Panc1 (cell line): ENCODE data around the gene METTL6. TPM values are rescaled to one million over a fixed set of nuclear protein-coding genes. Genes with fewer than 3 reads are reported as not detected.

ENCODE experiments used
- ATAC-seq: fragments of 200-7000 bp; cut with Tn5 transposase; 2 replicates; pipeline ENCODE4 v1.9.1; 2020; ENCODE audit warnings: mild to moderate bottlenecking, moderate library complexity
- BruUV-seq: library from RNA; stranded (reverse); fragments of 400-500 nt; replicated peaks from 2 replicates; lab custom pipeline; 2021; lab: Mats Ljungman, UMichigan
- CTCF ChIA-PET: fragments of 300-600 bp; sonication (Branson Sonifier 250); formaldehyde crosslinking; loops from one replicate; lab custom pipeline; 2022; ENCODE audit warnings: antibody characterized with exemption; lab: Charles Lee
- POLR2A ChIA-PET: fragments of 300-600 bp; sonication (Branson Sonifier 250); formaldehyde crosslinking; loops from one replicate; lab custom pipeline; 2022; ENCODE audit warnings: antibody characterized with exemption; lab: Charles Lee
- DNase-seq: peaks from one replicate; pipeline ENCODE4 v3.0.0-alpha.2; 2010; ENCODE audit warnings: low read depth, low spot score
- H3K27ac ChIP-seq: 2 replicates; pipeline ENCODE4 v1.5.1; 2011; ENCODE audit warnings: mild to moderate bottlenecking, low read length, inconsistent platforms
- H3K27me3 ChIP-seq: fragments of 200-500 bp; sonication (Bioruptor generic); 2 replicates; pipeline ENCODE4 v1.6.0; 2014; ENCODE audit warnings: low read length, inconsistent platforms; ENCODE audit not compliant: control insufficient read depth, insufficient read depth
- H3K36me3 ChIP-seq: fragments of 200-500 bp; sonication (Bioruptor generic); 2 replicates; pipeline ENCODE4 v1.5.1; 2014; ENCODE audit warnings: inconsistent platforms, mild to moderate bottlenecking, low read length, moderate library complexity; ENCODE audit not compliant: control insufficient read depth, insufficient read depth
- H3K4me1 ChIP-seq: 2 replicates; pipeline ENCODE4 v1.5.1; 2011; ENCODE audit warnings: inconsistent platforms, mild to moderate bottlenecking, low read length, moderate library complexity; ENCODE audit not compliant: control insufficient read depth, insufficient read depth
- H3K4me3 ChIP-seq, 2 experiments: 2 replicates each; pipeline ENCODE4 v1.5.1; 2011 to 2012; ENCODE audit warnings: low read depth in 2 of 2, low read length in 2 of 2, mild to moderate bottlenecking in 2 of 2, inconsistent platforms in 1 of 2, moderate library complexity in 1 of 2
- H3K9me3 ChIP-seq: fragments of 200-500 bp; sonication (Bioruptor generic); 2 replicates; pipeline ENCODE4 v1.5.1; 2014; ENCODE audit warnings: low read depth, mild to moderate bottlenecking, inconsistent platforms, low read length, moderate library complexity; ENCODE audit not compliant: control insufficient read depth, insufficient read depth
- POLR2AphosphoS5 ChIP-seq: IDR thresholded peaks from 2 replicates; pipeline ENCODE4 v1.6.1; 2012; ENCODE audit warnings: mild to moderate bottlenecking, low read depth, low read length, moderate library complexity
- SIN3A ChIP-seq: IDR thresholded peaks from 2 replicates; pipeline ENCODE4 v1.6.1; 2012; ENCODE audit warnings: low read depth, mild to moderate bottlenecking, low read length, moderate library complexity, borderline replicate concordance; ENCODE audit not compliant: insufficient read depth
- TCF7L2 ChIP-seq: IDR thresholded peaks from 2 replicates; pipeline ENCODE4 v1.6.1; 2011; ENCODE audit warnings: mild to moderate bottlenecking, low read depth, low read length, inconsistent platforms
- in situ Hi-C: cut with HindIII; loops from 2 replicates; pipeline ENCODE4 v1.10.0; 2016; ENCODE audit warnings: low sequenced_read_pairs, low pct_unique_long_range_greater_than_20kb
- intact Hi-C: fragments of 100-400 bp; cut with micrococcal nuclease; formaldehyde crosslinking; loops from one replicate; pipeline ENCODE4 v1.10.0; 2022; ENCODE audit not compliant: unreplicated experiment
- total RNA-seq: library from RNA; stranded (reverse); gene quantifications from one replicate; pipeline ENCODE4 v1.2.1, GENCODE V29; 2021; ENCODE audit not compliant: unreplicated experiment
- TF ChIP-seq, protein P1 (sequence below): fragments of 450-650 bp; IDR thresholded peaks from 2 replicates; pipeline ENCODE4 v1.5.1; 2017; ENCODE audit warnings: mild to moderate bottlenecking
- TF ChIP-seq, protein P2 (sequence below), 2 experiments: IDR thresholded peaks; 2 replicates each; pipeline ENCODE4 v1.6.1; 2011 to 2012; ENCODE audit warnings: low read depth in 2 of 2, control low read depth in 1 of 2, low read length in 1 of 2, mild to moderate bottlenecking in 1 of 2, moderate library complexity in 1 of 2; ENCODE audit not compliant: insufficient read depth in 1 of 2

Gene METTL6
- total RNA-seq, 1 experiment from 2014 or later, result 16.5 TPM

DNA sequence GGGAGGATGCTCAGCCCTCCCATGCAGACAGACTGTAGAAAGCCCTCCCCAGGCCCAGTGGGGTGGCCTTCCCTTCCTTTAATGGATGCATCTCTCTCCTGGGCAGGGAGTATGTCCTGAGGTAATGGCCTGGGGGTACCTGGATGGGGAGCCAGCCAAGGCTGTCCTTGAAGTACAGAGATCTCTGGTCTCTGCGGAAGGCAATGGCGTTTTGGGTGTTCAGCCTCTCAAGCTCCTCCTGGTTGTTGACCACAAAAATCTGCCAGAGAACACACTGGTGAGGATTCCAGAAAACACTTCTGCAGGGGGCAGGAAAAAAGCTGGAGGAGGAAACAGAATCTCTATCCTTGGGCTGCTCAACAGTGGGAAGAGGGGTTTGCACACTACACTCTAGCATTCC is 29.0 kb upstream of the METTL6 start:
- no peak for DNase-seq
- no TSS peak for BruUV-seq
- H3K4me3 ChIP-seq, result no peak overlapping the region
- no peaks in the 10 kb centered on the region for H3K36me3 ChIP-seq
- intact Hi-C loops, result no loop called here
- no peak for ATAC-seq
- no peaks in the 10 kb centered on the region for H3K4me1 ChIP-seq
- TF ChIP-seq, protein P1, sequence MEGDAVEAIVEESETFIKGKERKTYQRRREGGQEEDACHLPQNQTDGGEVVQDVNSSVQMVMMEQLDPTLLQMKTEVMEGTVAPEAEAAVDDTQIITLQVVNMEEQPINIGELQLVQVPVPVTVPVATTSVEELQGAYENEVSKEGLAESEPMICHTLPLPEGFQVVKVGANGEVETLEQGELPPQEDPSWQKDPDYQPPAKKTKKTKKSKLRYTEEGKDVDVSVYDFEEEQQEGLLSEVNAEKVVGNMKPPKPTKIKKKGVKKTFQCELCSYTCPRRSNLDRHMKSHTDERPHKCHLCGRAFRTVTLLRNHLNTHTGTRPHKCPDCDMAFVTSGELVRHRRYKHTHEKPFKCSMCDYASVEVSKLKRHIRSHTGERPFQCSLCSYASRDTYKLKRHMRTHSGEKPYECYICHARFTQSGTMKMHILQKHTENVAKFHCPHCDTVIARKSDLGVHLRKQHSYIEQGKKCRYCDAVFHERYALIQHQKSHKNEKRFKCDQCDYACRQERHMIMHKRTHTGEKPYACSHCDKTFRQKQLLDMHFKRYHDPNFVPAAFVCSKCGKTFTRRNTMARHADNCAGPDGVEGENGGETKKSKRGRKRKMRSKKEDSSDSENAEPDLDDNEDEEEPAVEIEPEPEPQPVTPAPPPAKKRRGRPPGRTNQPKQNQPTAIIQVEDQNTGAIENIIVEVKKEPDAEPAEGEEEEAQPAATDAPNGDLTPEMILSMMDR, result no peak
- H3K27me3 ChIP-seq, result no peaks in the 10 kb centered on the region
- ChIA-PET POLR2A (no interaction called here), CTCF (interaction anchor here (0.6 kb wide), 1 partner anchor 295 kb away, joined by 3 read pairs; no protein-coding TSS in a partner anchor)
- in situ Hi-C loops, result no loop called here
- H3K9me3 ChIP-seq, result no peaks in the 10 kb centered on the region
- no peak overlapping the region for H3K27ac ChIP-seq

DNA sequence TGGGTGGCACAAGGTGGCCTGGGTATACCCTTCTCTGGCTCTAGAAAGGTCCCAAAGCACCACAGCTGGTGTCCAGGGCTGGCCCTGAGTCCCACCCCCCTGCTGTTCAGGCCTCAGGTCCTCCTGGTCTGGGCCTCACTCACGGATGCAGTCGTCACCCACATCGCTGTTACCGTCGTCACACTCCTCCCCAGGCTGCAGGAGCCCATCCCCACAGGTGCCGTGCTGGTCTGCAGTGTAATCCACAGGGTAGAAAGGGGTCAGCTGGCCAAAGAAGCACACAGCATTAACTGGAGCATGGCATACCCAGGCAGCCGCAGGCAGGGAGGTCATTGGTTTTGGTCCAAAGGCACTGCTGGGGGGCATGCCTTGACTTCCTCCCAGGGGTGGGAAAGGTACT is 28.4 kb upstream of the METTL6 start:
- Histone ChIP-seq H3K36me3 (no peaks in the 10 kb centered on the region), H3K27ac (no peak overlapping the region), H3K4me1 (no peaks in the 10 kb centered on the region), H3K4me3 (no peak overlapping the region), H3K27me3 (no peaks in the 10 kb centered on the region), H3K9me3 (no peaks in the 10 kb centered on the region)
- DNase-seq (no peak), ATAC-seq (no peak)
- no TSS peak for BruUV-seq
- TF ChIP-seq TCF7L2 (no peak), POLR2AphosphoS5 (no peak), SIN3A (no peak)
- TF ChIP-seq, protein P1, result no peak
- TF ChIP-seq, protein P2, sequence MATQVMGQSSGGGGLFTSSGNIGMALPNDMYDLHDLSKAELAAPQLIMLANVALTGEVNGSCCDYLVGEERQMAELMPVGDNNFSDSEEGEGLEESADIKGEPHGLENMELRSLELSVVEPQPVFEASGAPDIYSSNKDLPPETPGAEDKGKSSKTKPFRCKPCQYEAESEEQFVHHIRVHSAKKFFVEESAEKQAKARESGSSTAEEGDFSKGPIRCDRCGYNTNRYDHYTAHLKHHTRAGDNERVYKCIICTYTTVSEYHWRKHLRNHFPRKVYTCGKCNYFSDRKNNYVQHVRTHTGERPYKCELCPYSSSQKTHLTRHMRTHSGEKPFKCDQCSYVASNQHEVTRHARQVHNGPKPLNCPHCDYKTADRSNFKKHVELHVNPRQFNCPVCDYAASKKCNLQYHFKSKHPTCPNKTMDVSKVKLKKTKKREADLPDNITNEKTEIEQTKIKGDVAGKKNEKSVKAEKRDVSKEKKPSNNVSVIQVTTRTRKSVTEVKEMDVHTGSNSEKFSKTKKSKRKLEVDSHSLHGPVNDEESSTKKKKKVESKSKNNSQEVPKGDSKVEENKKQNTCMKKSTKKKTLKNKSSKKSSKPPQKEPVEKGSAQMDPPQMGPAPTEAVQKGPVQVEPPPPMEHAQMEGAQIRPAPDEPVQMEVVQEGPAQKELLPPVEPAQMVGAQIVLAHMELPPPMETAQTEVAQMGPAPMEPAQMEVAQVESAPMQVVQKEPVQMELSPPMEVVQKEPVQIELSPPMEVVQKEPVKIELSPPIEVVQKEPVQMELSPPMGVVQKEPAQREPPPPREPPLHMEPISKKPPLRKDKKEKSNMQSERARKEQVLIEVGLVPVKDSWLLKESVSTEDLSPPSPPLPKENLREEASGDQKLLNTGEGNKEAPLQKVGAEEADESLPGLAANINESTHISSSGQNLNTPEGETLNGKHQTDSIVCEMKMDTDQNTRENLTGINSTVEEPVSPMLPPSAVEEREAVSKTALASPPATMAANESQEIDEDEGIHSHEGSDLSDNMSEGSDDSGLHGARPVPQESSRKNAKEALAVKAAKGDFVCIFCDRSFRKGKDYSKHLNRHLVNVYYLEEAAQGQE (IDR thresholded peaks at IDR 0.05; ENCODE audit: insufficient read depth in 1 of 2, low read depth in 2 of 2, low read length in 1 of 2), result no peak
- ChIA-PET CTCF (no interaction called here), POLR2A (no interaction called here)
- intact Hi-C loops, result no loop called here
- in situ Hi-C loops, result no loop called here
